Measurements from ENCODE around the gene DNAH2. TPM values are rescaled to one million over a fixed set of nuclear protein-coding genes. Genes with fewer than 3 reads are reported as not detected.

Gene DNAH2, protein sequence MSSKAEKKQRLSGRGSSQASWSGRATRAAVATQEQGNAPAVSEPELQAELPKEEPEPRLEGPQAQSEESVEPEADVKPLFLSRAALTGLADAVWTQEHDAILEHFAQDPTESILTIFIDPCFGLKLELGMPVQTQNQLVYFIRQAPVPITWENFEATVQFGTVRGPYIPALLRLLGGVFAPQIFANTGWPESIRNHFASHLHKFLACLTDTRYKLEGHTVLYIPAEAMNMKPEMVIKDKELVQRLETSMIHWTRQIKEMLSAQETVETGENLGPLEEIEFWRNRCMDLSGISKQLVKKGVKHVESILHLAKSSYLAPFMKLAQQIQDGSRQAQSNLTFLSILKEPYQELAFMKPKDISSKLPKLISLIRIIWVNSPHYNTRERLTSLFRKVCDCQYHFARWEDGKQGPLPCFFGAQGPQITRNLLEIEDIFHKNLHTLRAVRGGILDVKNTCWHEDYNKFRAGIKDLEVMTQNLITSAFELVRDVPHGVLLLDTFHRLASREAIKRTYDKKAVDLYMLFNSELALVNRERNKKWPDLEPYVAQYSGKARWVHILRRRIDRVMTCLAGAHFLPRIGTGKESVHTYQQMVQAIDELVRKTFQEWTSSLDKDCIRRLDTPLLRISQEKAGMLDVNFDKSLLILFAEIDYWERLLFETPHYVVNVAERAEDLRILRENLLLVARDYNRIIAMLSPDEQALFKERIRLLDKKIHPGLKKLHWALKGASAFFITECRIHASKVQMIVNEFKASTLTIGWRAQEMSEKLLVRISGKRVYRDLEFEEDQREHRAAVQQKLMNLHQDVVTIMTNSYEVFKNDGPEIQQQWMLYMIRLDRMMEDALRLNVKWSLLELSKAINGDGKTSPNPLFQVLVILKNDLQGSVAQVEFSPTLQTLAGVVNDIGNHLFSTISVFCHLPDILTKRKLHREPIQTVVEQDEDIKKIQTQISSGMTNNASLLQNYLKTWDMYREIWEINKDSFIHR (N-terminal part only)
- total RNA-seq (1 to 10 TPM in 1 of 7 donors, under 1 TPM in 5, not detected in 1; 0.13 to 1.1 (median 0.23) TPM), polyA plus RNA-seq (under 1 TPM; 0.02 to 0.03 (median 0.02) TPM)
- long read RNA-seq, donor 1, result 0 reads
- long read RNA-seq, donor 2, result 0 reads

DNA sequence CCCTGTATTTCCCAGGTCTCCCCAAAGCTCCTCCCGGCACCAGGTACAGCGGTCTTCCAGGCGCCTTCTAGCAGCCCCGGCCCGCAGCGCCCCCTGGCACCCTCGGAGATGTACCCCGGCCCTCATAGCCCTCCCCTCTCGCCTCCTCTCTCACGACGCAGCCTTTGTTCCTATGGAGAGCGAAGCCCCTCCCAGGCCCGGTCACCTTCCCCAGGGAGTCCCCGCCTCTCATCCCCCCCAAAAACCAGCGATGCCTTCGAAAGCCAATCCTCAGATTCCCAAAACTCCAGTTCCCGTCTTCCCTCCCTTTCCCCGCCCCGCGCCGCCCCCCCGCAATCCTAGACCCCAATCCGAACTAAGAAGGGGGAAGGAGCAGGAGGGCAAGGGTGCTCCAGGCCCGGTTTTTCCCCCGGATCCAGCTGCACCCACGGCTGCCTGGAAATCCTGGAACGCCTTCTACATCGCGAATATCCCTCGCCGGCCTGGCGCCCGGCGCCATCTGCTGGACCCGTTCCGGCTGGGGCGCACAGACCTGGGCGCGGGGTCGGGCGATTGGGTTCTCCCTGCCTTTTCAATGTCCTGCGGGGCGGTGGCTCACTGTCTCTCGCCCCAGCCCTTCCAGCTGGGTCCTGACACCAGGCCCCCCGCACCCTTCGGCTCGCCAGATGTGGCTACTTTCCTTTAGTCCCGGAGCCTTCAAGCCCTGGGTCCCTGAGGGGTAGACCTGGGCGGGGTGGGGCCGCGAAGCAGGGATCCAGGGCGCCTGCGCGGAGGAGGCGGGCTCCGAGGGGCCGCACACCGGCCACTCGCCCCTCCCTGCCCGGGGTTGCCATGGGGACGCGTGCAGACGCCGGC lies at the start of gene DNAH2:
TSS of gene DNAH2 (plus strand) at position 844 of the 855 bp plus-strand sequence. CDS start 1,991 bp downstream, outside the sequence.
- peaks cover 5 to 98% (median 48%) of the 10 kb centered on the region in 7 donors for H3K27me3 ChIP-seq (replicated peaks in 1 of 7)
- no peaks in the 10 kb centered on the region for H3K9me3 ChIP-seq
- H3K27ac ChIP-seq, result peak within 1 kb of the TSS in 1 of 8 donors; percentile 21
- intact Hi-C loops (cut with DNase I; ENCODE audit: low total_unique reads), result no loop called here
- H3K4me1 ChIP-seq, result peaks cover 9 to 25% (median 21%) of the 10 kb centered on the region in 6 donors
- no peaks in the 10 kb centered on the region for H3K36me3 ChIP-seq
- 1 to 2% (median 1%) methylated on average over 51 to 64 of the region's 64 CpGs for WGBS, 5 donors
- no peak for TF ChIP-seq POLR2A (IDR thresholded peaks at IDR 0.05)
- TF ChIP-seq POLR2AphosphoS5 (IDR thresholded peaks at IDR 0.05), result peak; percentile 24 to 61 (median 47)
- TF ChIP-seq, protein P1, sequence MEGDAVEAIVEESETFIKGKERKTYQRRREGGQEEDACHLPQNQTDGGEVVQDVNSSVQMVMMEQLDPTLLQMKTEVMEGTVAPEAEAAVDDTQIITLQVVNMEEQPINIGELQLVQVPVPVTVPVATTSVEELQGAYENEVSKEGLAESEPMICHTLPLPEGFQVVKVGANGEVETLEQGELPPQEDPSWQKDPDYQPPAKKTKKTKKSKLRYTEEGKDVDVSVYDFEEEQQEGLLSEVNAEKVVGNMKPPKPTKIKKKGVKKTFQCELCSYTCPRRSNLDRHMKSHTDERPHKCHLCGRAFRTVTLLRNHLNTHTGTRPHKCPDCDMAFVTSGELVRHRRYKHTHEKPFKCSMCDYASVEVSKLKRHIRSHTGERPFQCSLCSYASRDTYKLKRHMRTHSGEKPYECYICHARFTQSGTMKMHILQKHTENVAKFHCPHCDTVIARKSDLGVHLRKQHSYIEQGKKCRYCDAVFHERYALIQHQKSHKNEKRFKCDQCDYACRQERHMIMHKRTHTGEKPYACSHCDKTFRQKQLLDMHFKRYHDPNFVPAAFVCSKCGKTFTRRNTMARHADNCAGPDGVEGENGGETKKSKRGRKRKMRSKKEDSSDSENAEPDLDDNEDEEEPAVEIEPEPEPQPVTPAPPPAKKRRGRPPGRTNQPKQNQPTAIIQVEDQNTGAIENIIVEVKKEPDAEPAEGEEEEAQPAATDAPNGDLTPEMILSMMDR (IDR thresholded peaks at IDR 0.05 in 8 of 11, conservative IDR thresholded peaks at IDR 0.05 in 3 of 11), result peak in 8 of 11 experiments; percentile 17 to 51 (median 40)
- peak within 1 kb of the TSS; percentile 16 to 71 (median 44) for H3K4me3 ChIP-seq
- no peak for DNase-seq

DNA sequence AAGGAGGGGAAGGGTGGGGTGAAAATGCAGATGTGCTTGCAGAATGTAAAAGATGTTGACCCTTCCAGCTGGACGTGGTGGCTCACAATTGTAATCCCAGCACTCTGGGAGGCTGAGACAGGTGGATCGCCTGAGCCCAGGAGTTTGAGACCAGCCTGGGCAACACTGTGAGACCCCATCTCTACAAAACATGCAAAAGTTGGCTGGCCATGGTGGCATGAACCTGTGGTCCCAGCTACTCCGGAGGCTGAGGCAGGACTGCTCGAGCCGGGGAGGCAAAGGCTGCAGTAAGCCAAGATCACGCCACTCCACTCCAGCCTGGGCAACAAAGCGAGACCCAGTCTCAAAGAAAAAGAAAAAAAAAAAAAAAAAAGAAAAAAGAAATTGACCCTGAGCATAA lies 49.1 kb upstream of the DNAH2 start:
- no peak for TF ChIP-seq POLR2A (IDR thresholded peaks at IDR 0.05)
- no peak for TF ChIP-seq POLR2AphosphoS5 (IDR thresholded peaks at IDR 0.05)
- TF ChIP-seq, protein P1 (IDR thresholded peaks at IDR 0.05 in 8 of 11, conservative IDR thresholded peaks at IDR 0.05 in 3 of 11), result no peak
- Histone ChIP-seq H3K4me1 (no peaks in the 10 kb centered on the region), H3K4me3 (no peak overlapping the region), H3K27ac (no peak overlapping the region), H3K36me3 (peaks cover 4 to 81% (median 72%) of the 10 kb centered on the region in 6 donors), H3K27me3 (replicated peaks in 1 of 7) (no peaks in the 10 kb centered on the region), H3K9me3 (peaks cover 2 to 6% (median 5%) of the 10 kb centered on the region in 8 donors)
- intact Hi-C loops (cut with DNase I; ENCODE audit: low total_unique reads), result no loop called here
- DNase-seq, result no peak
- 91 to 98% (median 95%) methylated on average over 7 of the region's 7 CpGs for WGBS, 5 donors

DNA sequence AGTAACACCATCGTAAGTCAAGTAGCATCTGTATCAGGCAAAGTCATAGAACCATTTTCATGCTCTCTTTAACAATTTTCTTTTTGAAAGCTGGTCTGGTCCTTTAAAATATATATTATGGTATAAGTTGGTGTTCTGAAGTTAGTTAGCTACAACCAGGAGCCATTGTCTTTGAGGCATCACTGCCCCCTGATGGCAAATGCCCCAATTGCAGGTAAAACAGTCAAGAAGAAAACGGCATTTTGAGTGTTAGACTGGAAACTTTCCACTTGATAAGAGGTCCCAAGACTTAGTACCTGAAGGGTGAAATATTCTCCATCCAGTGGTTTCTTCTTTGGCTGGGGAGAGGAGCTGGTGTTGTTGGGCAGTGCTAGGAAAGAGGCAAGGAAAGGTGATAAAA lies 44.3 kb upstream of the DNAH2 start:
- Histone ChIP-seq H3K9me3 (peaks cover 3 to 16% (median 10%) of the 10 kb centered on the region in 8 donors), H3K27me3 (replicated peaks in 1 of 7) (no peaks in the 10 kb centered on the region), H3K36me3 (peaks cover 13 to 88% (median 81%) of the 10 kb centered on the region in 6 donors), H3K4me3 (no peak overlapping the region), H3K27ac (no peak overlapping the region), H3K4me1 (no peaks in the 10 kb centered on the region)
- TF ChIP-seq POLR2AphosphoS5 (IDR thresholded peaks at IDR 0.05), result no peak
- no peak for TF ChIP-seq POLR2A (IDR thresholded peaks at IDR 0.05)
- TF ChIP-seq, protein P1 (IDR thresholded peaks at IDR 0.05 in 8 of 11, conservative IDR thresholded peaks at IDR 0.05 in 3 of 11), result peak in 8 of 11 experiments; percentile 20 to 53 (median 36)
- 95 to 98% (median 96%) methylated on average over 2 of the region's 2 CpGs for WGBS, 5 donors
- intact Hi-C loops (cut with DNase I; ENCODE audit: low total_unique reads), result no loop called here
- DNase-seq, result no peak
